T-helper 1 cell treated with Interleukin-12 subunit alpha and Interleukin-12 subunit beta and Interleukin-4 antibody, amounts not matched to agents 30 μg/mL and 1 μg/mL, for 36 hours (primary cell): ENCODE data around the gene AWAT1.

Source experiments
- H3K27ac Mint-ChIP-seq: one replicate; pipeline ENCODE4 v1.8.0; 2021; ENCODE audit warnings: mild to moderate bottlenecking, mixed read lengths
- H3K27me3 Mint-ChIP-seq: one replicate; pipeline ENCODE4 v1.8.0; 2021; ENCODE audit warnings: low read depth, mixed read lengths
- H3K36me3 Mint-ChIP-seq: one replicate; pipeline ENCODE4 v1.8.0; 2021; ENCODE audit warnings: low read depth, mixed read lengths
- H3K4me1 Mint-ChIP-seq: one replicate; pipeline ENCODE4 v1.8.0; 2021; ENCODE audit warnings: low read depth, mixed read lengths
- H3K4me3 Mint-ChIP-seq: one replicate; pipeline ENCODE4 v1.8.0; 2021; ENCODE audit warnings: mild to moderate bottlenecking, moderate library complexity, mixed read lengths
- H3K9me3 Mint-ChIP-seq: one replicate; pipeline ENCODE4 v1.8.0; 2021; ENCODE audit warnings: mixed read lengths

Gene AWAT1

DNA sequence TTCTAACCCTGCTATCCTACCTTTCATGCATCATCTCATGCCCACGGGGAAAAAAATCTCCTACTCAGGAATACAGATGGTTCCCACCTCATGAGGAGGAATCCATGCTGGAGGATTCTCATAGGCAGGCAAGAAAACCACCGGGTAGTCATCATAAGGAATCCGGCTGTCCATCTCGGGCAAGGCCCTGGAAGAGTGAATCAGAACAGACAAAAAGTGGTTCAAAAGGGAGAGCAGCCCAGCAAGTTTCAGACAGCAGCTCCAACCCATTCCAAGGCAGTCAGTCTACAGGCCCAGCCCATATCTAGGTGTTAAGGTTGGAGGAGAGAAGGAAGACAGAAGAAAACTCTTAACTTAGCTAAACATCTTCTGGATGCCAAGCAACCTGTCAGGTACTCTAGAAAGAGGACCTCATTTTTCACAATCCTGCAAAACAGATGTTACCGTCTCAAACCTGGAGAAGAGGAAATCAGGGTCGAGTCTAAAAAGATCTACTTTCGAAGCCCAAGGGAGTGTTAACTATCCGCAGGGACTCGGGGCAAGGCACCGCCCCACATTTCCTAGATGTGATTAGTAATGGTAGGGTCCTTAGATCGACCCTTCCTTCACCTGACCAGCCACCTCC lies 54.8 kb downstream of the AWAT1 start:
- H3K4me3 Mint-ChIP-seq, result peak overlapping the region; percentile 88
- H3K9me3 Mint-ChIP-seq, result no peaks in the 10 kb centered on the region
- peaks cover 26% of the 10 kb centered on the region for H3K4me1 Mint-ChIP-seq
- H3K27me3 Mint-ChIP-seq, result no peaks in the 10 kb centered on the region
- peak overlapping the region; percentile 91 for H3K27ac Mint-ChIP-seq
- peaks cover 10% of the 10 kb centered on the region for H3K36me3 Mint-ChIP-seq
